Measurements from ENCODE around the gene VWF. TPM values are rescaled to one million over a fixed set of nuclear protein-coding genes. Genes with fewer than 3 reads are reported as not detected.

The VWF gene
- total and polyA plus RNA-seq, 2 donors (not counting 1 experiment from before 2014, with no cell fraction given) = not detected

DNA sequence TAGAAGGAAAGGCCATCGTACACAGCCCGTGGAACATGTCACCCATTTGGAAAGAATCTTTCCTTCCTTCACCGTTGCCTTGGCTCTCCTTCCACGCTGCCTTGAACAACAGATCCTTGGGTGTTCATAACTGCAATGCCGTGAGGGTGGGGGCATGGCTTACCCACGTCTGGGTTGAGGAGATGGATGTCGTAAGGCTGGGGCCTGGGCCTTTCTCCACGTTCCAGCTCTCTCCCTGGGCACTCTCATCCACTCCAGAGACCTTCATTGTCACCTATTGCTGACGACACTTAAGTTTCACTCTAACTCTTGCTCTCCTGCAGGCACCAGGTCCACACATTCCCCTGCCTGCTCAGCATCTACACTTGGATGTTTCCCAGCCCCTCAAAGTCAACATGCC, 198.8 kb downstream of the VWF start:
- Histone ChIP-seq H3K27me3 (replicated peaks in 1 of 4; ENCODE audit: control extremely low read depth in 1 of 4, control insufficient read depth in 3 of 4, insufficient read depth in 4 of 4, low read length in 3 of 4) (peaks cover 0 to 9% (median 0%) of the 10 kb centered on the region in 4 experiments), H4K20me1 (ENCODE audit: control insufficient read depth, insufficient read depth, low read length, poor library complexity, severe bottlenecking) (no peaks in the 10 kb centered on the region), H3K4me3 (ENCODE audit: control extremely low read depth in 1 of 5, extremely low read depth in 1 of 5, insufficient read depth in 1 of 5, low read depth in 2 of 5, low read length in 4 of 5) (no peak overlapping the region), H3K36me3 (replicated peaks in 1 of 2; ENCODE audit: control extremely low read depth in 1 of 2, control insufficient read depth in 1 of 2, extremely low read depth in 1 of 2, insufficient read depth in 2 of 2, low read length in 1 of 2) (no peaks in the 10 kb centered on the region), H3K27ac (ENCODE audit: low read length in 2 of 2) (no peak overlapping the region), H3K4me2 (replicated peaks; ENCODE audit: low read depth, low read length, poor library complexity, severe bottlenecking) (no peak overlapping the region), H3K79me2 (ENCODE audit: control insufficient read depth, insufficient read depth, low read length) (no peaks in the 10 kb centered on the region), H3K9ac (ENCODE audit: low read length) (no peak overlapping the region), H2AFZ (ENCODE audit: insufficient read depth, low read depth, low read length, poor library complexity, severe bottlenecking) (no peak overlapping the region), H3K9me3 (ENCODE audit: control extremely low read depth in 1 of 3, control insufficient read depth in 2 of 3, insufficient read depth in 1 of 3, low read length in 2 of 3) (peaks cover 0 to 5% (median 0%) of the 10 kb centered on the region in 3 donors), H3K4me1 (ENCODE audit: control insufficient read depth in 2 of 2, insufficient read depth in 2 of 2, low read length in 2 of 2) (no peaks in the 10 kb centered on the region)
- ChIA-PET POLR2A (no interaction called here), CTCF (no interaction called here)
- WGBS (ENCODE audit: insufficient coverage) = 90% methylated on average over 3 of the region's 9 CpGs
- H3K27ac Mint-ChIP-seq = no peak overlapping the region
- peaks cover 10% of the 10 kb centered on the region for H3K27me3 Mint-ChIP-seq
- TF ChIP-seq CTCF (IDR thresholded peaks at IDR 0.05) = no peak
- no peak for TF ChIP-seq EZH2 (IDR thresholded peaks at IDR 0.05; ENCODE audit: borderline replicate concordance, insufficient read depth, low read depth, low read length, poor library complexity, severe bottlenecking)
- H3K4me3 Mint-ChIP-seq = no peak overlapping the region
- H3K9me3 Mint-ChIP-seq (ENCODE audit: insufficient read depth) = peaks cover 2% of the 10 kb centered on the region
- no peaks in the 10 kb centered on the region for H3K4me1 Mint-ChIP-seq
- ATAC-seq (ENCODE audit: low read depth) = no peak
- DNase-seq = no peak
- intact Hi-C loops (cut with micrococcal nuclease) = no loop called here

GRCh38 chr12:5924342-5924741, 200.1 kb downstream of the VWF start:
- TF ChIP-seq EZH2 (IDR thresholded peaks at IDR 0.05; ENCODE audit: borderline replicate concordance, insufficient read depth, low read depth, low read length, poor library complexity, severe bottlenecking) (no peak), CTCF (IDR thresholded peaks at IDR 0.05) (no peak)
- H3K9me3 ChIP-seq (ENCODE audit: control extremely low read depth in 1 of 3, control insufficient read depth in 2 of 3, insufficient read depth in 1 of 3, low read length in 2 of 3) = peaks cover 0 to 5% (median 0%) of the 10 kb centered on the region in 3 donors
- no peak overlapping the region for H3K9ac ChIP-seq (ENCODE audit: low read length)
- H3K4me1 ChIP-seq (ENCODE audit: control insufficient read depth in 2 of 2, insufficient read depth in 2 of 2, low read length in 2 of 2) = no peaks in the 10 kb centered on the region
- no peak overlapping the region for H3K27ac ChIP-seq (ENCODE audit: low read length in 2 of 2)
- WGBS (ENCODE audit: insufficient coverage) = 83% methylated on average over 6 of the region's 7 CpGs
- Mint-ChIP-seq H3K27me3 (peaks cover 10% of the 10 kb centered on the region), H3K27ac (no peak overlapping the region), H3K4me1 (no peaks in the 10 kb centered on the region), H3K9me3 (ENCODE audit: insufficient read depth) (no peaks in the 10 kb centered on the region), H3K4me3 (no peak overlapping the region)
- ChIA-PET POLR2A (no interaction called here), CTCF (no interaction called here)
- no peaks in the 10 kb centered on the region for H4K20me1 ChIP-seq (ENCODE audit: control insufficient read depth, insufficient read depth, low read length, poor library complexity, severe bottlenecking)
- no peak overlapping the region for H3K4me2 ChIP-seq (replicated peaks; ENCODE audit: low read depth, low read length, poor library complexity, severe bottlenecking)
- H3K4me3 ChIP-seq (ENCODE audit: control extremely low read depth in 1 of 5, extremely low read depth in 1 of 5, insufficient read depth in 1 of 5, low read depth in 2 of 5, low read length in 4 of 5) = no peak overlapping the region
- no peaks in the 10 kb centered on the region for H3K79me2 ChIP-seq (ENCODE audit: control insufficient read depth, insufficient read depth, low read length)
- ATAC-seq (ENCODE audit: low read depth) (no peak), DNase-seq (no peak)
- no peaks in the 10 kb centered on the region for H3K36me3 ChIP-seq (replicated peaks in 1 of 2; ENCODE audit: control extremely low read depth in 1 of 2, control insufficient read depth in 1 of 2, extremely low read depth in 1 of 2, insufficient read depth in 2 of 2, low read length in 1 of 2)
- intact Hi-C loops (cut with micrococcal nuclease) = no loop called here
- no peak overlapping the region for H2AFZ ChIP-seq (ENCODE audit: insufficient read depth, low read depth, low read length, poor library complexity, severe bottlenecking)
- H3K27me3 ChIP-seq (replicated peaks in 1 of 4; ENCODE audit: control extremely low read depth in 1 of 4, control insufficient read depth in 3 of 4, insufficient read depth in 4 of 4, low read length in 3 of 4) = peaks cover 0 to 6% (median 0%) of the 10 kb centered on the region in 4 experiments
